ENCODE data around the gene DBP.

Gene DBP

DNA sequence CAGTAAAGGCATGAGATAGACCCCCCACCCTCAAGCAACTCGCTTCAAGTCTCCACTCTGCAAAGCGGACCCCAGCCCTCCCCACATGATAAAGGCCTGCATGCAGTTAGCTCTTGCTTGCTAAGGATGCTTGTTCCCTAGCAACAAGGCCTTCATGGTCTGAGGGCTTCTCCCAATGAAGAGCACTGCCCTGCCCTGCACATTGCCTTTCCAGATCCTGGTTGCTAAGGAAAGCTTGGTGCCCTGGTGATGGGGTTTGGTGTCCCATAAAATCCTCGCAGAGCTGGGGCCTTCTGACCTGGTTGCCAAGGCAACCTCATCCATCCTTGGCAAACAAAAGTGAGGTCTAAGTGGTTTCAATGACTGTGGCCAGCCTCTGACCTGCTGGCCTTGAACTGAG, 6.0 kb downstream of the DBP start:
- no peaks in the 10 kb centered on the region for H3K9me3 ChIP-seq (ENCODE audit: control insufficient read depth, insufficient read depth, low read depth, low read length)
- TF ChIP-seq ZNF112 (tag by site-specific recombination; IDR thresholded peaks at IDR 0.05) (no peak), GLIS1 (tag by site-specific recombination; IDR thresholded peaks at IDR 0.05) (no peak), ZNF155 (tag by site-specific recombination; IDR thresholded peaks at IDR 0.05) (no peak), ZNF391 (tag by site-specific recombination; IDR thresholded peaks at IDR 0.05; ENCODE audit: borderline replicate concordance, low read depth) (no peak)
- TF ChIP-seq, protein P1, sequence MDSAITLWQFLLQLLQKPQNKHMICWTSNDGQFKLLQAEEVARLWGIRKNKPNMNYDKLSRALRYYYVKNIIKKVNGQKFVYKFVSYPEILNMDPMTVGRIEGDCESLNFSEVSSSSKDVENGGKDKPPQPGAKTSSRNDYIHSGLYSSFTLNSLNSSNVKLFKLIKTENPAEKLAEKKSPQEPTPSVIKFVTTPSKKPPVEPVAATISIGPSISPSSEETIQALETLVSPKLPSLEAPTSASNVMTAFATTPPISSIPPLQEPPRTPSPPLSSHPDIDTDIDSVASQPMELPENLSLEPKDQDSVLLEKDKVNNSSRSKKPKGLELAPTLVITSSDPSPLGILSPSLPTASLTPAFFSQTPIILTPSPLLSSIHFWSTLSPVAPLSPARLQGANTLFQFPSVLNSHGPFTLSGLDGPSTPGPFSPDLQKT (IDR thresholded peaks at IDR 0.05; ENCODE audit: borderline replicate concordance, low read depth, low read length), result no peak
- H3K27ac ChIP-seq (ENCODE audit: extremely low read depth, low read depth, low read length), result no peak overlapping the region
- H3K4me1 ChIP-seq (ENCODE audit: control insufficient read depth, insufficient read depth, low read length), result peaks cover 19% of the 10 kb centered on the region
- POLR2A ChIA-PET, result interaction anchor here (0.7 to 8.1 kb wide), 4 partner anchors 12 to 161 kb away, joined by 3 to 97 read pairs (median 4); partner anchors contain the start of genes RPL18 and SPHK2
- CTCF ChIA-PET, result no interaction called here
- H3K4me3 ChIP-seq (ENCODE audit: low read depth, low read length), result no peak overlapping the region
- peaks cover 8 to 47% of the 10 kb centered on the region in 2 experiments; a peak in 2 of 3 replicates for H3K36me3 ChIP-seq (ENCODE audit: control insufficient read depth in 2 of 2, insufficient read depth in 1 of 2, low read length in 2 of 2)

DNA sequence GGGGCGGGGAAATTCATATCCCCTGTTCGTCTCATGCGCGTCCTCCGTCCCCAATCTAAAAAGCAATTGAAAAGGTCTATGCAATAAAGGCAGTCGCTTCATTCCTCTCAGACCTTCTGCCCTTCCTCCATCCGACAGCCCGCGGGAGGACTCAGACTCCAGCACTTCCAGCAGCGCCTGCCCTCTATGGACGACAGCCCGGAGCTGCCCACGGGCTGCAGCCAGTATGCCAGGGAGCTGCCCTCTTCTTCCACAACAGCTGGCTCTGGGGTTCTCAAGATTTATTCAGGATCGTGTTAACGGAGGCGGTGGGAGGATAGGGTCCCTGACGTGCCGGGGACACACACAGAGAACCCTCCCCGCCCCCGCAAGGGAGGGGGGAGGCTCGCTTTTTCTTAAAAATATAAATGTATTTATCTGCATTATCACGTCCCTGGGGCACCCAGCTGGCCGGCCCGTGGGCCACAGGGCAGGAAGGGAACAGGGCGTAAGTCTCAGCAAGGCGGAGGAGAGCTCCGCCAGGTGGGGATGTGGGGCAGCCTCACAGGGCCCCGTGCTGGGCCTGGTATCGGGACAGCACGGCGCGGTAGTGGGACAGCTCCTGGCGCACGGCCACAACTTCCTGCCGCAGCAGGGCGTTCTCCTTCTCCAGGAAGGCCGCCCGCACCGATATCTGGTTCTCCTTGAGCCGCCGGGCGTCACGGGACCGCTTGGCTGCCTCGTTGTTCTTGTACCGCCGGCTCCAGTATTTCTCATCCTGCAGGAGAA, 6.7 kb downstream of the DBP start:
- ChIA-PET CTCF (interaction anchor here (0.5 to 0.6 kb wide), 2 partner anchors 7 to 22 kb away, joined by 3 read pairs; no protein-coding TSS in a partner anchor), POLR2A (interaction anchor here (1.0 to 8.1 kb wide), 5 partner anchors 9 to 21 kb away, joined by 3 to 97 read pairs (median 4); partner anchors contain the start of genes FAM83E, RPL18 and SPHK2)
- no peak overlapping the region for H3K4me3 ChIP-seq (ENCODE audit: low read depth, low read length)

GRCh38 chr19:48629599-48630295, 7.4 kb downstream of the DBP start:
- ChIA-PET POLR2A (interaction anchor here (1.0 to 8.1 kb wide), 4 partner anchors 9 to 16 kb away, joined by 4 to 97 read pairs (median 7); partner anchors contain the start of genes FAM83E, RPL18 and SPHK2), CTCF (interaction anchor here (0.6 to 1.2 kb wide), 2 partner anchors 8 to 16 kb away, joined by 3 read pairs; partner anchors contain the start of gene CA11)
- H3K27ac ChIP-seq (ENCODE audit: extremely low read depth, low read depth, low read length), result no peak overlapping the region
- no peak overlapping the region for H3K4me3 ChIP-seq (ENCODE audit: low read depth, low read length)
- no peaks in the 10 kb centered on the region for H3K9me3 ChIP-seq (ENCODE audit: control insufficient read depth, insufficient read depth, low read depth, low read length)
- H3K36me3 ChIP-seq (ENCODE audit: control insufficient read depth in 2 of 2, insufficient read depth in 1 of 2, low read length in 2 of 2), result peaks cover 8 to 52% of the 10 kb centered on the region in 2 experiments; a peak in 2 of 3 replicates
- H3K4me1 ChIP-seq (ENCODE audit: control insufficient read depth, insufficient read depth, low read length), result peaks cover 9% of the 10 kb centered on the region
- TF ChIP-seq ZNF843 (tag by site-specific recombination; IDR thresholded peaks at IDR 0.05) (no peak), SP3 (tag by site-specific recombination; IDR thresholded peaks at IDR 0.05) (peak; percentile 49; the same call in 1 of the 2 replicates), KLF1 (tag by site-specific recombination; IDR thresholded peaks at IDR 0.05) (peak; percentile 81), ZNF266 (tag by site-specific recombination; IDR thresholded peaks at IDR 0.05; ENCODE audit: low read depth) (no peak), KLF9 (tag by site-specific recombination; IDR thresholded peaks at IDR 0.05; ENCODE audit: low read depth) (peak; percentile 40), ZNF202 (tag by site-specific recombination; IDR thresholded peaks at IDR 0.05; ENCODE audit: borderline replicate concordance) (no peak), SP2 (tag by site-specific recombination; IDR thresholded peaks at IDR 0.05) (peak; percentile 30; the same call in 1 of the 2 replicates)

More for the DNA sequence above, 6.7 kb downstream of the DBP start:
- Histone ChIP-seq H3K4me1 (ENCODE audit: control insufficient read depth, insufficient read depth, low read length) (peaks cover 14% of the 10 kb centered on the region), H3K36me3 (ENCODE audit: control insufficient read depth in 2 of 2, insufficient read depth in 1 of 2, low read length in 2 of 2) (peaks cover 8 to 52% of the 10 kb centered on the region in 2 experiments; a peak in 2 of 3 replicates), H3K9me3 (ENCODE audit: control insufficient read depth, insufficient read depth, low read depth, low read length) (no peaks in the 10 kb centered on the region), H3K27ac (ENCODE audit: extremely low read depth, low read depth, low read length) (no peak overlapping the region)
- TF ChIP-seq ZNF423 (tag by site-specific recombination; IDR thresholded peaks at IDR 0.05), result no peak
- TF ChIP-seq ZNF629 (tag by site-specific recombination; IDR thresholded peaks at IDR 0.05), result no peak
- TF ChIP-seq GLI4 (tag by site-specific recombination; IDR thresholded peaks at IDR 0.05), result no peak
- TF ChIP-seq ZNF112 (tag by site-specific recombination; IDR thresholded peaks at IDR 0.05), result no peak
- TF ChIP-seq ZIC2 (tag by site-specific recombination; IDR thresholded peaks at IDR 0.05), result no peak
- TF ChIP-seq ZBTB49 (tag by site-specific recombination; IDR thresholded peaks at IDR 0.05; ENCODE audit: low read depth), result no peak
